H1 (cell line): ENCODE data around the gene PTGIS. TPM values are rescaled to one million over a fixed set of nuclear protein-coding genes. Genes with fewer than 3 reads are reported as not detected.

Source experiments
- KDM5A ChIP-seq: fragments of 200-600 bp; IDR thresholded peaks from 2 replicates; pipeline ENCODE4 v1.7.1; 2012; ENCODE audit warnings: mild to moderate bottlenecking, low read length, inconsistent platforms, mixed read lengths
- RXRA ChIP-seq: IDR thresholded peaks from 2 replicates; pipeline ENCODE4 v1.6.1; 2011; ENCODE audit warnings: low read depth, mild to moderate bottlenecking, low read length, moderate library complexity; ENCODE audit not compliant: insufficient read depth
- SUZ12 ChIP-seq: fragments of 200-600 bp; sonication (generic); IDR thresholded peaks from 2 replicates; pipeline ENCODE4 v1.6.1; 2012; ENCODE audit warnings: mild to moderate bottlenecking, inconsistent platforms, low read length, moderate library complexity, mixed read lengths
- TBP ChIP-seq: IDR thresholded peaks from 2 replicates; pipeline ENCODE4 v1.6.1; 2011; ENCODE audit warnings: low read depth, low read length, improper control_type of control experiment
- ZNF274 ChIP-seq: IDR thresholded peaks from 2 replicates; pipeline ENCODE4 v1.7.0; 2012; ENCODE audit warnings: low read length, borderline replicate concordance; ENCODE audit errors: extremely low read depth
- polyA plus RNA-seq, 7 experiments: library from polyadenylated mRNA; depleted of rRNA in 3 of 7; stranded (reverse) in 5 of 7; unstranded in 2 of 7; fragments of >200 nt in 5 of 7; fragments of 200-250 nt in 2 of 7; gene quantifications; 1 replicate in 5 of 7; 2 replicates in 1 of 7; 4 replicates in 1 of 7; pipeline versions ENCODE4 v1.2.1 to v1.2.3, GENCODE V29; 2011 to 2013; ENCODE audit warnings: missing spikeins in 2 of 7, mixed read lengths in 2 of 7
- total RNA-seq: library from RNA; stranded (reverse); fragmentation: NEBNext Ultra II Directional; extraction: Animal tissue kit (Norgen Biotek cat#: 25700); gene quantifications from 2 replicates; pipeline ENCODE4 v1.2.1, GENCODE V29; 2021

PTGIS gene
- total and polyA plus RNA-seq, 2 of the 8 experiments (the other 6 are each of a cell fraction or from before 2014, with no cell fraction given), result 29.9 to 35.5 TPM

GRCh38 chr20:49561256-49561655 is 6.7 kb downstream of the PTGIS start (continued):
- no peak for TF ChIP-seq RXRA
- TF ChIP-seq ZNF274, result no peak
- TF ChIP-seq TBP, result no peak
- TF ChIP-seq SUZ12, result no peak
- TF ChIP-seq KDM5A, result no peak
